ENCODE measurements around the gene PRG3.
A peak's percentile ranks its signal among the peaks of the same experiment; 100 is the strongest.

Gene PRG3

DNA sequence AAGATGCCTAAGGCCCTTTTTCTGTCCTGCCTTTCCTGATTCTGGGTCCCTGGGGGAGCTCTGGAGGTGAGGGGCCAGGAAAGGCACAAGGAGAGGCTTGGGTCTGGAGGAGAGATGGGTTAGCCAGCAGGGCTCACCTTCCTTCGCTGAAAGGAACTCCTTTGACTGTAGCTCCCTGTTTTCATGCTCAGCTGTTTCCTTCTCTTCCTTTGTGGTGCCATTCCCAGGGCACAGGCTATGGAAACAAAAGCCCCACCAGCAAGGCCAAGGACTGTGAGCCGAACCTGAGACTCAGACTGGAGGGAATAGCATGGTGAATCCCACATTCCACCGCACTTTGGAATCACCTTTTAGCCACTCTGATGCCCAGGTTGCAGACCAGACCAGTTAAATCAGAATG, 35.5 kb upstream of the PRG3 start:
- no CpG with 5 or more reads among the region's 3 CpGs for WGBS, 2 donors (ENCODE audit: extremely low coverage in 2 of 2, insufficient read length in 2 of 2, insufficient replicate concordance in 1 of 2)
- Histone ChIP-seq H3K18ac (ENCODE audit: low read length) (no peak overlapping the region), H3K36me3 (replicated peaks in 1 of 2; ENCODE audit: control insufficient read depth in 2 of 2, insufficient read depth in 2 of 2, low read length in 2 of 2) (peaks cover 22 to 77% of the 10 kb centered on the region in 2 donors)

GRCh38 chr11:57414612-57415212, 33.8 kb upstream of the PRG3 start:
- Histone ChIP-seq H3K14ac (ENCODE audit: low read length) (no peak overlapping the region), H4K8ac (ENCODE audit: low read depth, low read length) (no peak overlapping the region), H2BK120ac (ENCODE audit: low read depth, low read length) (no peak overlapping the region), H3K79me1 (ENCODE audit: low read depth, low read length) (no peaks in the 10 kb centered on the region), H2AFZ (ENCODE audit: low read length) (no peak overlapping the region), H2AK5ac (ENCODE audit: low read depth, low read length) (no peak overlapping the region), H3K4me1 (ENCODE audit: control insufficient read depth in 2 of 2, insufficient read depth in 1 of 2, low read depth in 1 of 2, low read length in 2 of 2) (no peaks in the 10 kb centered on the region), H3K23ac (ENCODE audit: low read depth, low read length, poor library complexity) (peak overlapping the region; percentile 76), H2BK15ac (ENCODE audit: low read length) (no peak overlapping the region), H3K9ac (ENCODE audit: low read depth, low read length, poor library complexity) (peak overlapping the region; percentile 34), H3K36me3 (replicated peaks in 1 of 2; ENCODE audit: control insufficient read depth in 2 of 2, insufficient read depth in 2 of 2, low read length in 2 of 2) (peaks cover 22 to 81% of the 10 kb centered on the region in 2 donors), H4K91ac (ENCODE audit: low read depth, low read length, poor library complexity) (no peak overlapping the region), H3K27me3 (ENCODE audit: control insufficient read depth in 3 of 3, insufficient read depth in 3 of 3, low read depth in 1 of 3, low read length in 3 of 3) (no peaks in the 10 kb centered on the region), H3K27ac (replicated peaks; ENCODE audit: low read length) (no peak overlapping the region), H2BK5ac (ENCODE audit: low read length) (no peak overlapping the region), H3K18ac (ENCODE audit: low read length) (no peak overlapping the region), H3K4me2 (ENCODE audit: insufficient read depth, low read length, poor library complexity, severe bottlenecking) (no peak overlapping the region), H3K4me3 (ENCODE audit: low read length in 2 of 2) (peak overlapping the region in 1 of 2 donors; percentile 59), H3K9me3 (replicated peaks in 1 of 2; ENCODE audit: control insufficient read depth in 2 of 2, insufficient read depth in 1 of 2, low read depth in 1 of 2, low read length in 2 of 2) (no peaks in the 10 kb centered on the region), H2BK12ac (ENCODE audit: low read length) (no peak overlapping the region), H3K4ac (ENCODE audit: low read length) (peak overlapping the region; percentile 77)
- WGBS, 2 donors (ENCODE audit: extremely low coverage in 2 of 2, insufficient read length in 2 of 2, insufficient replicate concordance in 1 of 2) = no CpG with 5 or more reads among the region's 11 CpGs
- no peak for DNase-seq (ENCODE audit: low spot score)

More for the DNA sequence above, 35.5 kb upstream of the PRG3 start:
- Histone ChIP-seq H3K4ac (ENCODE audit: low read length) (no peak overlapping the region), H2BK120ac (ENCODE audit: low read depth, low read length) (no peak overlapping the region), H3K4me3 (ENCODE audit: low read length in 2 of 2) (no peak overlapping the region), H3K4me2 (ENCODE audit: insufficient read depth, low read length, poor library complexity, severe bottlenecking) (no peak overlapping the region), H3K9me3 (replicated peaks in 1 of 2; ENCODE audit: control insufficient read depth in 2 of 2, insufficient read depth in 1 of 2, low read depth in 1 of 2, low read length in 2 of 2) (no peaks in the 10 kb centered on the region), H3K27ac (replicated peaks; ENCODE audit: low read length) (no peak overlapping the region), H2AK5ac (ENCODE audit: low read depth, low read length) (no peak overlapping the region), H4K8ac (ENCODE audit: low read depth, low read length) (no peak overlapping the region), H2BK15ac (ENCODE audit: low read length) (no peak overlapping the region), H2BK12ac (ENCODE audit: low read length) (no peak overlapping the region), H4K91ac (ENCODE audit: low read depth, low read length, poor library complexity) (no peak overlapping the region), H3K79me1 (ENCODE audit: low read depth, low read length) (no peaks in the 10 kb centered on the region), H2BK5ac (ENCODE audit: low read length) (no peak overlapping the region), H2AFZ (ENCODE audit: low read length) (no peak overlapping the region), H3K27me3 (ENCODE audit: control insufficient read depth in 3 of 3, insufficient read depth in 3 of 3, low read depth in 1 of 3, low read length in 3 of 3) (no peaks in the 10 kb centered on the region), H3K9ac (ENCODE audit: low read depth, low read length, poor library complexity) (no peak overlapping the region), H3K4me1 (ENCODE audit: control insufficient read depth in 2 of 2, insufficient read depth in 1 of 2, low read depth in 1 of 2, low read length in 2 of 2) (no peaks in the 10 kb centered on the region), H3K23ac (ENCODE audit: low read depth, low read length, poor library complexity) (no peak overlapping the region), H3K14ac (ENCODE audit: low read length) (no peak overlapping the region)
- DNase-seq (ENCODE audit: low spot score) = no peak

GRCh38 chr11:57413681-57414080, 32.7 kb upstream of the PRG3 start:
- Histone ChIP-seq H3K4me3 (ENCODE audit: low read length in 2 of 2) (no peak overlapping the region), H2AFZ (ENCODE audit: low read length) (no peak overlapping the region), H3K27ac (replicated peaks; ENCODE audit: low read length) (no peak overlapping the region), H4K8ac (ENCODE audit: low read depth, low read length) (no peak overlapping the region), H3K23ac (ENCODE audit: low read depth, low read length, poor library complexity) (no peak overlapping the region), H3K4ac (ENCODE audit: low read length) (no peak overlapping the region), H2BK120ac (ENCODE audit: low read depth, low read length) (no peak overlapping the region), H3K18ac (ENCODE audit: low read length) (no peak overlapping the region), H2BK12ac (ENCODE audit: low read length) (no peak overlapping the region), H2BK5ac (ENCODE audit: low read length) (no peak overlapping the region), H3K4me2 (ENCODE audit: insufficient read depth, low read length, poor library complexity, severe bottlenecking) (no peak overlapping the region), H3K4me1 (ENCODE audit: control insufficient read depth in 2 of 2, insufficient read depth in 1 of 2, low read depth in 1 of 2, low read length in 2 of 2) (no peaks in the 10 kb centered on the region), H3K14ac (ENCODE audit: low read length) (no peak overlapping the region), H3K36me3 (replicated peaks in 1 of 2; ENCODE audit: control insufficient read depth in 2 of 2, insufficient read depth in 2 of 2, low read length in 2 of 2) (peaks cover 24 to 85% of the 10 kb centered on the region in 2 donors), H3K9me3 (replicated peaks in 1 of 2; ENCODE audit: control insufficient read depth in 2 of 2, insufficient read depth in 1 of 2, low read depth in 1 of 2, low read length in 2 of 2) (no peaks in the 10 kb centered on the region), H3K27me3 (ENCODE audit: control insufficient read depth in 3 of 3, insufficient read depth in 3 of 3, low read depth in 1 of 3, low read length in 3 of 3) (no peaks in the 10 kb centered on the region), H2BK15ac (ENCODE audit: low read length) (no peak overlapping the region), H2AK5ac (ENCODE audit: low read depth, low read length) (no peak overlapping the region), H3K9ac (ENCODE audit: low read depth, low read length, poor library complexity) (no peak overlapping the region), H4K91ac (ENCODE audit: low read depth, low read length, poor library complexity) (no peak overlapping the region), H3K79me1 (ENCODE audit: low read depth, low read length) (no peaks in the 10 kb centered on the region)
- DNase-seq (ENCODE audit: low spot score) = no peak
- WGBS, 2 donors (ENCODE audit: extremely low coverage in 2 of 2, insufficient read length in 2 of 2, insufficient replicate concordance in 1 of 2) = no CpG with 5 or more reads among the region's 4 CpGs

GRCh38 chr11:57410287-57410686, 29.3 kb upstream of the PRG3 start:
- Histone ChIP-seq H3K9me3 (replicated peaks in 1 of 2; ENCODE audit: control insufficient read depth in 2 of 2, insufficient read depth in 1 of 2, low read depth in 1 of 2, low read length in 2 of 2) (no peaks in the 10 kb centered on the region), H4K8ac (ENCODE audit: low read depth, low read length) (no peak overlapping the region), H3K36me3 (replicated peaks in 1 of 2; ENCODE audit: control insufficient read depth in 2 of 2, insufficient read depth in 2 of 2, low read length in 2 of 2) (peaks cover 25 to 77% of the 10 kb centered on the region in 2 donors), H2AK5ac (ENCODE audit: low read depth, low read length) (no peak overlapping the region), H2BK120ac (ENCODE audit: low read depth, low read length) (no peak overlapping the region), H3K4me3 (ENCODE audit: low read length in 2 of 2) (no peak overlapping the region), H3K4me2 (ENCODE audit: insufficient read depth, low read length, poor library complexity, severe bottlenecking) (no peak overlapping the region), H2BK15ac (ENCODE audit: low read length) (no peak overlapping the region), H3K18ac (ENCODE audit: low read length) (no peak overlapping the region), H3K4me1 (ENCODE audit: control insufficient read depth in 2 of 2, insufficient read depth in 1 of 2, low read depth in 1 of 2, low read length in 2 of 2) (peaks cover 0 to 1% of the 10 kb centered on the region in 2 donors), H3K27me3 (ENCODE audit: control insufficient read depth in 3 of 3, insufficient read depth in 3 of 3, low read depth in 1 of 3, low read length in 3 of 3) (no peaks in the 10 kb centered on the region), H3K4ac (ENCODE audit: low read length) (no peak overlapping the region), H3K27ac (replicated peaks; ENCODE audit: low read length) (no peak overlapping the region), H3K9ac (ENCODE audit: low read depth, low read length, poor library complexity) (no peak overlapping the region), H3K23ac (ENCODE audit: low read depth, low read length, poor library complexity) (no peak overlapping the region), H4K91ac (ENCODE audit: low read depth, low read length, poor library complexity) (no peak overlapping the region), H3K14ac (ENCODE audit: low read length) (no peak overlapping the region), H2BK12ac (ENCODE audit: low read length) (no peak overlapping the region), H2AFZ (ENCODE audit: low read length) (no peak overlapping the region), H3K79me1 (ENCODE audit: low read depth, low read length) (no peaks in the 10 kb centered on the region), H2BK5ac (ENCODE audit: low read length) (no peak overlapping the region)
- no peak for DNase-seq (ENCODE audit: low spot score)
